Keratinocyte (primary cell): ENCODE measurements around the gene RIPOR2.

Experiments used
- EZH2 ChIP-seq: IDR thresholded peaks from one replicate; pipeline ENCODE4 v1.6.1; 2012; ENCODE audit warnings: inconsistent platforms, mild to moderate bottlenecking, low read length, moderate library complexity
- TF ChIP-seq, protein P1 (sequence below), 3 experiments: IDR thresholded peaks in 1 of 3; conservative IDR thresholded peaks in 1 of 3; optimal IDR thresholded peaks in 1 of 3; 2 replicates in 2 of 3; 3 replicates in 1 of 3; pipeline versions ENCODE3 to v1.5.1; 2011; ENCODE audit warnings: low read length in 3 of 3, mild to moderate bottlenecking in 3 of 3, moderate library complexity in 2 of 3, control low read depth in 1 of 3, inconsistent platforms in 1 of 3; ENCODE audit not compliant: insufficient read depth in 2 of 3; ENCODE audit errors: extremely low read depth in 1 of 3

DNA sequence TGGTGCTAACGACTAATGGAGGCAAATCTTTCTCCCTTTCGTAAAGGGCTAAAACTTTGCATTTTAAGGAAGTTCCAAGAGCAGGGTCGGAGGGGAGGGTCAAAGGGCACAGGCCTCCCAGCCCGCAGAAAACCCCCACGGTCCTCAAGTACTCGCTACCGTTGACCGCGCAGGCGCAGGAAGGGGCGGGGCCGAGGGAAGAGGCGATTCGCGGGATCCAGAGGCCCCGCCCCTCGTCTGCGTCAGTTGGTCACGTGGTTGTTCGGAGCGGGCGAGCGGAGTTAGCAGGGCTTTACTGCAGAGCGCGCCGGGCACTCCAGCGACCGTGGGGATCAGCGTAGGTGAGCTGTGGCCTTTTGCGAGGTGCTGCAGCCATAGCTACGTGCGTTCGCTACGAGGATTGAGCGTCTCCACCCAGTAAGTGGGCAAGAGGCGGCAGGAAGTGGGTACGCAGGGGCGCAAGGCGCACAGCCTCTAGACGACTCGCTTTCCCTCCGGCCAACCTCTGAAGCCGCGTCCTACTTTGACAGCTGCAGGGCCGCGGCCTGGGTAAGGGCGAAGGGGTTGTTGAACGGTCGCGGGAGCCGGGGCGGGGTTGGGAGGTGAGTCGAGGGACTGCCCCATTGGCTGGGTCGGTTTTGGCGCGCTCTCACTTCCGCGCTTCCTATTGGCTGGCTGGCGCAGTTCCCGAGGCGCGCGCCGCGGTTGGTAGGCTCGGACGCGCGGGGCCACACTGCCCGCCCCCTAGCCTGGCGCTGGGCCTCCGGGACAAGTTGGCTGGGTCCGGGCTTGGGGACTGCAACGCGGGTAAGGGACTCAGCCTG lies 160.9 kb downstream of the RIPOR2 start, which contains the start of gene GMNN:
- TF ChIP-seq, protein P1, sequence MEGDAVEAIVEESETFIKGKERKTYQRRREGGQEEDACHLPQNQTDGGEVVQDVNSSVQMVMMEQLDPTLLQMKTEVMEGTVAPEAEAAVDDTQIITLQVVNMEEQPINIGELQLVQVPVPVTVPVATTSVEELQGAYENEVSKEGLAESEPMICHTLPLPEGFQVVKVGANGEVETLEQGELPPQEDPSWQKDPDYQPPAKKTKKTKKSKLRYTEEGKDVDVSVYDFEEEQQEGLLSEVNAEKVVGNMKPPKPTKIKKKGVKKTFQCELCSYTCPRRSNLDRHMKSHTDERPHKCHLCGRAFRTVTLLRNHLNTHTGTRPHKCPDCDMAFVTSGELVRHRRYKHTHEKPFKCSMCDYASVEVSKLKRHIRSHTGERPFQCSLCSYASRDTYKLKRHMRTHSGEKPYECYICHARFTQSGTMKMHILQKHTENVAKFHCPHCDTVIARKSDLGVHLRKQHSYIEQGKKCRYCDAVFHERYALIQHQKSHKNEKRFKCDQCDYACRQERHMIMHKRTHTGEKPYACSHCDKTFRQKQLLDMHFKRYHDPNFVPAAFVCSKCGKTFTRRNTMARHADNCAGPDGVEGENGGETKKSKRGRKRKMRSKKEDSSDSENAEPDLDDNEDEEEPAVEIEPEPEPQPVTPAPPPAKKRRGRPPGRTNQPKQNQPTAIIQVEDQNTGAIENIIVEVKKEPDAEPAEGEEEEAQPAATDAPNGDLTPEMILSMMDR (optimal IDR thresholded peaks at IDR 0.05 in 1 of 3, IDR thresholded peaks at IDR 0.05 in 1 of 3, conservative IDR thresholded peaks at IDR 0.05 in 1 of 3; ENCODE audit: extremely low read depth in 1 of 3, insufficient read depth in 2 of 3, low read length in 3 of 3), result no peak
- no peak for TF ChIP-seq EZH2
